H54 (cell line): ENCODE results near the gene SAMSN1.
"Not testable (repeated sequence)": the region's sequence is repeated elsewhere in the genome, so short reads cannot be mapped to it uniquely, and the experiment has no call there.

ENCODE experiments used
- DNase-seq: peaks from one replicate; pipeline ENCODE4 v3.0.0; 2011; ENCODE audit warnings: low spot score, mixed read lengths; ENCODE audit not compliant: insufficient read length
- FAIRE-seq: peaks from 3 replicates; lab custom pipeline; 2011; peaks lifted over from hg19 to GRCh38; lab: Jason Lieb, UNC
- POLR2A ChIP-seq: IDR thresholded peaks from 2 replicates; pipeline ENCODE4 v1.6.1; 2011; ENCODE audit warnings: low read depth, mild to moderate bottlenecking, low read length

Gene SAMSN1

GRCh38 chr21:14528815-14529214, 17.3 kb downstream of the SAMSN1 start:
- no peak for TF ChIP-seq POLR2A
- FAIRE-seq (no peak), DNase-seq (no peak)

DNA sequence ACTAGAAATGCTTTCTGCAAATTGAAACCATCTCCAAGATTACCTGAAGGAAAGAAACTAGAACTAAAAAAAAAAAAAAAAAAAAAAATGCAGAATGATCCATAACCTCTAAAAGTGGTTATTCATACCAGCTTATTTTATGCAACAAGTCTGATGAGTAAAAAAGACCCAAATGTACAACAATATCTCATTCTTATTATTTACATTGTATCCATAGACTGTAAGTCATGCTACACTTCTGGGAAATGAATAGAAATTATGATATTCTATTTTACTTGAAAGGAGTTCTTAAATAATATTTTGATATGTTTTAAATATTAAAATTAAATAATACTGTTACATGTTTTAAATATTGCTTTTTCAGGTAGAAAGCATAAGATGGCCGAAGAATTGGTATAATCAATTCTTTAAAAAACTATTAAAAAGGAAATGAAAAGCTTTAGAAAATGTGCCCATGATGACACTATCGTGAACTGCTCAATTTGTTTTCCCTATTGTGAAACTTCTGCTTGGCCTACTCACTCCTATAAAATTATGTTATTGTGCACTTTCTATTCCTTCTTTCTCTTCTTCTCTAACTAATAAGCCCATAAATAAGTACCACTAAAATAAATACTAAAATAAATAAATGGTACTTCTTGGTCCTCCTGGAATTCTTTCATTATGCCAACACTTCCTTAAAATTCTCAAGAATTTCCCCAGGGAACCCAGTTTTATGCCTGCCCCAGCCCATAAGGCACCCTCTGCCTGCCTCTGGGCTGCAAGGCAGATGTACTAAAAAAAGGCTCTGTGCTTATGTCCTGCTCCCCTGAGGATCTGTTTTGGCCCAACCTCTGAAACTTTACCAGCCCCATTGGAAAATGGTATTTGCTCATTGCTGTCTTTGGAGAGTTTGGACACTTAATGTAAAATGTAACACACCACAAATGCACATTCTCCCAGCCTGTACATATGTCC, 18.1 kb downstream of the SAMSN1 start:
- FAIRE-seq (no peak), DNase-seq (no peak)
- TF ChIP-seq POLR2A: no peak

DNA sequence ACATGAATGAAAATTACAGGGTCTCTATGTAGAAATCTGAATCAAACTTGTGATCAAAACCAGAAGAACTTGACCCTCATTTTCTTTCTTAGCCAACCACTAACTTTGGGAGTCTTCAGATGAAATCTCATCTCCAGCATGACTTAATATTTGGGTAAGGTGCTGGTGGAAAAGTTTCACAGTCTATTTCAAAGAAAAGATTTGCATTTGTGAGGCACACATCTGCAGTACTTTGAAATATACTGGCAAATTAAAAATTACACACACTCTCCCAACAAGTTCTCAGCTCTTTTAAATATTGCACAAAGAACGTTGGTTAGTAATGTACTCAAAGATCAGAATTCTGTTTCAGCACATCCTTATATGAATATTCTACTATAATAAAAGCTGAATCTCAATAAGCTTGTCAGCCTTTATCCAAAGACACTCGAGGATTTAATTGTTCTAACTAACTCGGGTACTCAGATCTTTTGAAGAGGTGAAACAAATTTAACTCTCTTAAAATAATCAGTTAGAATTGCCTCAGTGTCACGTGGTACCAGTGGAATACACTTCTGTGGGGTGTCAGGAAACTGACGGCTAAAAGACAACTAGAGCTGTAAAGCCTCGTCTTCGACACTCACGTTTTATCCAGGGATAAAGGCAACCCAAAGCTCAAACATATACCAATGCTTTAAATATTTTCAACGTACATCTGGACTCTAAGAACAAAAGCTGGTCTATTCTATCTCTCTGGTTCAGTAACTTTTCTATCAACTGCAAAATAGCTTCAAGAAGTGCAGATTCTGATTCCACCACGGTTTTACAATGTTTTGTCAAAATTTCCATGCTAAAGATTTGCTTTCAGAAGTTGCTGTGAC, 19.0 kb downstream of the SAMSN1 start:
- no peak for TF ChIP-seq POLR2A
- FAIRE-seq: no peak
- DNase-seq: no peak

GRCh38 chr21:14526199-14526598, 19.9 kb downstream of the SAMSN1 start:
- DNase-seq (no peak), FAIRE-seq (no peak)
- TF ChIP-seq POLR2A: no peak

DNA sequence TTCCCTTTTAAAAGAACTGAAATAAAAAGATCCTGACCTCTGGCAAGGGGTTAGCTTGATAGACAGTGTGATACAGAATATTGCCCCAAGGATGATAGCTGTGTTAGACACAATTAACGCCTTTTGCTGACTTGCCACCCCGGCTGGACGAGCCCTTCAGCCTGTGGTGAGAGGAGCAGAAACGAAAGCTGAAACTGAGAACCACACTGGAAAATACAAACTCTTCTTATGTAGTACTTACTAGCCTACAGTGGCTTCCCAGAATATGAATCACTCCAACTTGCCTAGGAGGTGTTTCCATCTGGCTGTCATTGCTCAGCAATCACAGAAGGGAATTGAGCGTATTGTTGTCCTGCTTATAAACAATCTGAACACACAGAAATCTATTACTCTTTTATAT, 22.9 kb downstream of the SAMSN1 start:
- no peak for FAIRE-seq
- DNase-seq: no peak
- TF ChIP-seq POLR2A: no peak

- DNase-seq (no peak), FAIRE-seq (no peak)
- TF ChIP-seq POLR2A: no peak
These were observed 23.4 kb downstream of the SAMSN1 start for GRCh38 chr21:14522736-14523135.

GRCh38 chr21:14520535-14520934, 25.6 kb downstream of the SAMSN1 start:
- no peak for DNase-seq
- no peak for FAIRE-seq
- no peak for TF ChIP-seq POLR2A

DNA sequence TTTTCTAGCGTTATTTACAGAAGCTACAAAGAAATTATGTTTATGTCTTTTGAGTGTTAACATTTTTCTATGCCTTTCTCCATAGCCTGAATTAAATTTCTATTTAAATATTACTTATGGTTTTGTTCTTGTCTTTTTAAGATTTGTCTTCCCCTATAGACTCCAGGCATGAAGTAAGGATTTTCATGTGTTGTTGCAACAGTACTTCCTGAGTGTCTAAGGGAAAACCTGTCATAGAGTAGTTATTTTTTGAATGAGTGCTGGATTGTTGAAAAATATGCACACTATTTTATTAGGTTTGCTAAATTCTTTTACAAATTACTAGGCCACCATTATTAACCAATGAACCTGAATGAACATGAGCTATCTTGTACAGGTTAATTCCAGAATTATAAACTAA, 27.1 kb downstream of the SAMSN1 start:
- FAIRE-seq: no peak

GRCh38 chr21:14513804-14514203, 32.3 kb downstream of the SAMSN1 start:
- no peak for DNase-seq
- FAIRE-seq: no peak
- no peak for TF ChIP-seq POLR2A

More for the DNA sequence above, 27.1 kb downstream of the SAMSN1 start:
- DNase-seq: no peak
- TF ChIP-seq POLR2A: no peak

DNA sequence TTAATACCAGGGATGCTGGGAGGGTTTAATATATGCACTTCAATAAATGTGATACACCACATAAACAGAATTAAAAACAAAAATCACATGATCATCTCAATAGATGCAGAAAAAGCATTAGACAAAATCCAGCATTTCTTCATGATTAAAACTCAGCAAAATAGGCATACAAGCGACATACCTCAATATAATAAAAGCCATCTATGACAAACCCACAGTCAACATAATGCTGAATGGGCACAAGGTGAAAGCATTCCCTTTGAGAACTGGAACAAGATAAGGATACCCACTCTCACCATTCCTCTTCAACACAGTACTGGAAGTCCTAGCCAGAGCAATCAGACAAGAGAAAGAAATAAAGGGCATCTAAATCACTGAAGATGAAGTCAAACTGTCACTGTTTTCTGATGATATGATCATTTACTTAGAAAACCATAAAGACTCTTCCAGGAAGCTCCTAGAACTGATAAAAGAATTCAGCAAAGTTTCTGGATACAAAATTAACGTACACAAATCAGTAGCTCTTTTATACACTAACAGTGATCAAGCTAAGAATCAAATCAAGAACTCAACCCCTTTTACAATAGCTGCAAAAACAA, 39.2 kb downstream of the SAMSN1 start:
- FAIRE-seq, DNase-seq: not testable (repeated sequence)

- no peak for TF ChIP-seq POLR2A
- DNase-seq (no peak), FAIRE-seq (no peak)
These were observed 45.2 kb downstream of the SAMSN1 start for GRCh38 chr21:14500873-14501272.

DNA sequence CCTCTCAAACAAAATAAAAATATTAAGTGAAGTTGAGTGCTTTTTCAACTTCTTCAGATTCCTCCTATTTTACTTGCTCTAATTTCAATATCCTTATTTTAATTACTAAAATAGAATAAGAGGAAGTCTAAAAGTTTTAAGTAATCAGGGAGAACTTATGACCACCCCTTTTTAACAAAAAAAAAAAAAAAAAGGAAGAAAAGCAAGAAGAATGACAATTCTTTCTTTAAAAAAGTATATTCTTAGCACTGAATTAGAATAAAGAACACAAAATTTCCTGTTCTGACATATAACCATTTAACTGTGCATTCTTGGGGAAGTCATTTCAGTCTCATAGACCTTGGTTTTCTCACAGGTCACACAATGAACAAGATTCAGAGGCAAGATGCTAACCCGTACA, 46.8 kb downstream of the SAMSN1 start:
- no peak for TF ChIP-seq POLR2A
- FAIRE-seq: no peak
- DNase-seq: no peak

DNA sequence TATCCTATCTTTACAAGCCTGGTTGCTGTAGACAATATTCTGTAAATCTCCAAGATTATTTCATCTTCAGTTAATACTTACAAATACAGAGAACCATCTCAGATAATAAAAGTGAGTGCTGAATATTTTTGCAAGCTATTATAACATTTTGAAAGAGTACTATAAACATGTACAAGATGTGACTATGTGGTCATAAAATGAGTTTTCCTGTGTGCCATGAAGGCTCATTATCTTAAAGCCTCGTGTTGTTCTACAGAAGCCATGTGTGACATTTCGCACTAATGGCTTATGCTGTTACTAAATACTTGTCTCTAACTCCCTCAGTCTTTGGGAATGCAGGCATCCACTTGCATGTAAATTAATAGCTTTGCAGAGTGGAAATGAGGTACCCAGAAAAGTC, 48.3 kb downstream of the SAMSN1 start:
- no peak for TF ChIP-seq POLR2A
- no peak for FAIRE-seq
- no peak for DNase-seq

- DNase-seq (no peak), FAIRE-seq (no peak)
These were observed 51.0 kb downstream of the SAMSN1 start for GRCh38 chr21:14495075-14495474.

DNA sequence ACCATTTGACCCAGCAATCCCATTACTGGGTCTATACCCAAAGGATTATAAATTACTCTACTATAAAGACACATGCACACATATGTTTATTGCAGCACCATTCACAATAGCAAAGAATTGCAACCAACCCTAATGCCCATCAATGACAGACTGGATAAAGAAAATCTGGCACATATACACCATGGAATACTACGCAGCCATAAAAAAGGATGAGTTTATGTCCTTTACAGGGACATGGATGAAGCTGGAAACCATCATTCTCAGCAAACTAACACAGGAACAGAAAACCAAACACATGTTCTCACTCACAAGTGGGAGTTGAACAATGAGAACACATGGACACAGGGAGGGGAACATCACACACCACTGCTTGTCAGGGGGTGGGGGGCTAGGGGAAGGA, 51.9 kb downstream of the SAMSN1 start:
- not testable (repeated sequence) for FAIRE-seq

More at GRCh38 chr21:14495075-14495474, 51.0 kb downstream of the SAMSN1 start:
- TF ChIP-seq POLR2A: no peak

More for the DNA sequence above, 51.9 kb downstream of the SAMSN1 start:
- DNase-seq: not testable (repeated sequence)
